Stimulated activated CD4-positive, alpha-beta T cell treated with anti-CD3 and anti-CD28 coated beads, Interleukin-15, amount 100 ng/mL, for 48 hours (primary cell): ENCODE results near the gene AGRN.
"Not testable (repeated sequence)": the region's sequence is repeated elsewhere in the genome, so short reads cannot be mapped to it uniquely, and the experiment has no call there.

ENCODE experiments used
- DNase-seq, 2 donors: peaks; one replicate each; pipeline ENCODE4 v3.0.0-alpha.2; 2020; ENCODE audit warnings: low read depth in 2 of 2

Gene AGRN

DNA sequence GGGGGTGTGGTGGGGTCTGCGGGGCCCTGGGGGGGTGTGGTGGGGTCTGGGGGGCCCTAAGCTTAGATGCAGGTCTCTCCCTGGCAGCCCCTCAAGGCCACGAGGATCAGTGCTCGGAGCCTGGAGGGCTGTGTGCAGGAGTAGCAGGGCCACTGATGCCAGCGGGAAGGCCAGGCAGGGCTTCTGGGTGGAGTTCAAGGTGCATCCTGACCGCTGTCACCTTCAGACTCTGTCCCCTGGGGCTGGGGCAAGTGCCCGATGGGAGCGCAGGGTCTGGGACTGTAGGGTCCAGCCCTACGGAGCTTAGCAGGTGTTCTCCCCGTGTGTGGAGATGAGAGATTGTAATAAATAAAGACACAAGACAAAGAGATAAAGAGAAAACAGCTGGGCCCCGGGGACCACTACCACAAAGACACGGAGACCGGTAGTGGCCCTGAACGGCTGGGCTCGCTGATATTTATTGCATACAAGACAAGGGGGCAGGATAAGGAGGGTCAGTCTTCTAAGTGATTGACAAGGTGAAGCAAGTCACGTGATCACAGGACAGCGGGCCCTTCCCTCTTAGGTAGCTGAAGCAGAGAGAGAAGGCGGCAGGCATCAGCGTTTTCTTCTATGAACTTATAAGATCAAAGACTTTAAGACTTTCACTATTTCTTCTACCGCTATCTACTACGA, 45.5 kb downstream of the AGRN start:
- no peak for DNase-seq

DNA sequence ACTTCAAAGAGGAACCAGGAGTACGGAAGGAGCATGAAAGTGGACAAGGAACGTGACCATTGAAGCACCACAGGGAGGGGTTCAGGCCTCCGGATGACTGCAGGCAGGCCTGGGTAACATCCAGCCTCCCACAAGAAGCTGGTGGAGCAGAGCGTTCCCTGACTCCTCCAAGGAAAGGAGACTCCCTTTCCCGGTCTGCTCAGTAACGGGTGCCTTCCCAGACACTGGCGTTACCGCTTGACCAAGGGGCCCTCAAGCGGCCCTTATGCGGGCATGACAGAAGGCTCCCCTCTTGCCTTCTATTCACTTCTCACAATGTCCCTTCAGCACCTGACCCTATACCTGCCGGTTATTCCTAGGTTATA, 46.0 kb downstream of the AGRN start:
- DNase-seq, result not testable (repeated sequence)

DNA sequence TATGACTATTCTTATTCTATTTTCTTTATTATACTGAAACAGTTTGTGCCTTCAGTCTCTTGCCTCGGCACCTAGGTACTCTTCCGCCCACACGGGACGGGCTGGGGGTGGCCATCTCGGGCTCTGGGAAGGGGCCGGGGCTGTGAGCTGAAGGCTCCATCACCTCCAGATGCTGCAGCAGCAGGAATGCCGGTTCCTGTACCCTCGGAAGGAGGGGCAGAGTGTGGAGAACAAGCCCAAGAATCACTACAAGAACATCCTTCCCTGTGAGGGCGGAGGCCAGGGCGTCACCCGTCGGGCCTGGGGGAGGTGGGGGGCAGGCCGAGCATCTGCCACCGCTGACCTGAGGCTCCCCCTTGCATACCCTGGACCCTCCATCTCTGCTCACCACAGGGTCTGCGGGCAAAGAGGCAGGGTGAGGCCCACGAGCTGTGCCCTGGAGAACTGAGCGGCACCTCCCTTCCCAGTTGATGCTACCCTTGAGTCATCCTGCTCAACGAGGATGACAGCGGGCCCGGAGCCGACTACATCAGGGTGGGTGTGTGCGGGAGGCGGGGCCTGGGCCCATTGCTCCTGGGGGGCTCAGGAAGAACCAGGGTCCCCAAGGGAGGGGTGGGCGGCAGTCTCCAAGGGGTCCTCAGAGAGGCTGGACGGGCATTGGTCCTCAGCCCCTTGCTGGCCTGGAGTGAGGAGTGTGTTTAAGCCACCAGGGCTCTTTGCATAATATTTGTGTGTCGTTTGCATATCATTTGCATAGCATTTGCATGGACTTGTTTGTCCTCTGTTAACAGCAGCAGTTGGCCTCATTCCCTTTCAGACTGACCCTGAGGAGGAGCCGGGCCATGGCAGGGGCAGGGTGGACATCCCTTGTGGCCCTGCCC, 46.7 kb downstream of the AGRN start:
- DNase-seq, result no peak

DNA sequence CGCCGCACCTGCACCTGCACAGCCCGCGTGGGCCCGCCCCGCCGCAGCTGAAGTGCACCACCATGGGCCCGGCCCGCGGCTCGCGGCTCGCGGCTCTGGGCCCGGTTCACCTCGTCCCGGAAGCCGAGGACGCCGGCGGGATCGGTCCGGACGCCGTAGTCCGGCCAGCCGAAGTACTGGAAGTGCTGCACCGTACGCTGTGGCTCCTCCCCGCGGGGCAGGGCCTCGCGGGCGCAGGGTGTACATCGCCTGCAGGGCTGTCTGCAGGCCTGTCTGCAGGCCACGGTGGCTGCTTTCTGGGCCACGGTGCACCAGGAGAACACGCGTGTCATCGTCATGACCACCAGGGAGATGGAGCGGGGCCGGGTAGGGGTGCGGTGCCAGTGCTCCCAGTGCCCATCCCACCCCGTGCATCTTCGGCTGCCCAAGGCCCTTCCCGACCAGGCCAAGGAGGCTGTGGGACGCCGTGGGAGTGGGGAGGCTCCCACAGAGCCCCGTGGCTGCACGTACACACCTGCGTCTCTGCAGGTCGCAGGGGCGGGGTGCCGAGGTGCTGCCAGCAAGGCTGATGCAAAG, 47.5 kb downstream of the AGRN start:
- no peak for DNase-seq

DNA sequence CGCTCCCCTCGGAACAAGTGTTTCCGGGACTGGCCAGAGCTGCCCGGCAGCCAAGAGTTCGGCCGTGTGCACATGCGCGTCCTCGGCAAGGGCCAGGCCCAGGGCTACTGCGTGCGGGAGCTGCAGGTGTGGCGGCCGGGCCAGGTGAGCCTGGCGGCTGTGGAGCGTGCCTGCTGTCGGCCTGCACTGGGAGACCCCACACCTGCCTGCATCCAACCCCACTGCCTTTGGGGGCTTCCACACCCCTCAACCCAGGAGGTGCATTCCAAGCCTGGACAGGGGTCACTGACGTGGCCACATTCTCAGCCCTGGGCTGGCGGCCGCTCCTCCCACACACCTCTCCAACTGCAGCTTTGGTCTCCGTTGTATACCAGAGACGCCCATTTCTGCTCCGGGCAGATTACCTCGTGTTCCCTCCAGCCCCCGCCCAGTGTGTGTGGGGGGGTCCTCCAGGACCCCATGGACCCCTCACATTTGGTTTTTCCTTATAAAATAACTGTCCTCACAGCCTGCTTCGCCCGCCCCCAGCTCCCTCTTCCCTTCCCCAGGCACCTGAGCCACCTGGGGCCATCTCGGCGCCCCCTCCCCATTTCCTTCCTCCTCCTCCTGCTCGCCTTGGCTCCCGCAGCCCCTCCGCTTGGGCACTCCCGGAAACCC, 48.1 kb downstream of the AGRN start:
- DNase-seq, result no peak

DNA sequence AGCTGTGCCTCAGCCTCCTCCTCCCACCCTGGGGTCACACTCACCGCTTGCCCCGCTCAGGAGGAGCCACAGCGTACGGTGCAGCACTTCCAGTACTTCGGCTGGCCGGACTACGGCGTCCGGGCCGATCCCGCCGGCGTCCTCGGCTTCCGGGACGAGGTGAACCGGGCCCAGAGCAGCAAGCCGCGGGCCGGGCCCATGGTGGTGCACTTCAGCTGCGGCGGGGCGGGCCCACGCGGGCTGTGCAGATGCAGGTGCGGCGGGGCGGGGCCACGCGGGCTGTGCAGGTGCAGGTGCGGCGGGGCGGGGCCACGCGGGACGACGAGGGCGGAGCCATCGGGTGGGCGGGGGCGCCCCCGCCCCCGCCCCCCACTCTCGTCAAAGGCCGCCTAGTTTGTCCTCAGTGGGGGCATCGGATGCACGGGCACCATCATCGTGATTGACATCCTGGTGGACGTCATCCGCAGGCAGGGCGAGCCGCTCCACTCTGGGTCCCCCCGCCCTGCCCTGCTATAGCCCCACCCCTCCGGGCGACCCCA, 48.7 kb downstream of the AGRN start:
- DNase-seq, result no peak

DNA sequence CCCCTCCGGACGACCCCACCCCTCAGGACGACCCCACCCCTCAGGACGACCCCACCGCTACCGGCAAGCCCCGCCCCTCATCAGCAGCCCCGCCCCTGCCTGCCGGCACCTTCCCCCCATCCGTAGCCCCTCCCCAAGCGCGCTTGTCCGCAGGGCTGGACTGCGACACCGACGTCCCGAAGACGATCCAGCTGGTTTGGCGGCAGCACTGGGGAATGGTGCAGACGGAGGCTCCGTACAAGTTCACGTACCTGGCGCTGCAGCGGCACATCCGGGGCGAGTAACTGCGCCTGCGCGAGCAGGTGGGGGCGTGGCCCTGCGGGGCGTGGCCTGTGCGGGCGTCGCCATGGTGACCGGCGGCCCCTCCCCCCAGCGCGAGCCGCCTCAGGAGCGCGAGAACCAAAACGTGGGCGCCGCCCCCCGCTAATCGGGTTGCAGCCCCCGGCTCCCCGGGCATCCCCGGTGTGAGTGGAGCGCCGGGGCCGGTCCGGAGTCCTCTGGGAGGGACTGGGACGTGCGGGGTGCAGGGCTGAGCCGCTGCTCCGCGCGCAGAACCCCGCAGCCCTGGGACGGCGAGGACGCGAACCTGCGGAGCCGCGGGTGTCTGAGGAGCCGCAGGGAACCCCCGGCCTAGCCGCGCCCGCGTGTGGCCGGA, 49.3 kb downstream of the AGRN start:
- peak; percentile 76 to 78 for DNase-seq

DNA sequence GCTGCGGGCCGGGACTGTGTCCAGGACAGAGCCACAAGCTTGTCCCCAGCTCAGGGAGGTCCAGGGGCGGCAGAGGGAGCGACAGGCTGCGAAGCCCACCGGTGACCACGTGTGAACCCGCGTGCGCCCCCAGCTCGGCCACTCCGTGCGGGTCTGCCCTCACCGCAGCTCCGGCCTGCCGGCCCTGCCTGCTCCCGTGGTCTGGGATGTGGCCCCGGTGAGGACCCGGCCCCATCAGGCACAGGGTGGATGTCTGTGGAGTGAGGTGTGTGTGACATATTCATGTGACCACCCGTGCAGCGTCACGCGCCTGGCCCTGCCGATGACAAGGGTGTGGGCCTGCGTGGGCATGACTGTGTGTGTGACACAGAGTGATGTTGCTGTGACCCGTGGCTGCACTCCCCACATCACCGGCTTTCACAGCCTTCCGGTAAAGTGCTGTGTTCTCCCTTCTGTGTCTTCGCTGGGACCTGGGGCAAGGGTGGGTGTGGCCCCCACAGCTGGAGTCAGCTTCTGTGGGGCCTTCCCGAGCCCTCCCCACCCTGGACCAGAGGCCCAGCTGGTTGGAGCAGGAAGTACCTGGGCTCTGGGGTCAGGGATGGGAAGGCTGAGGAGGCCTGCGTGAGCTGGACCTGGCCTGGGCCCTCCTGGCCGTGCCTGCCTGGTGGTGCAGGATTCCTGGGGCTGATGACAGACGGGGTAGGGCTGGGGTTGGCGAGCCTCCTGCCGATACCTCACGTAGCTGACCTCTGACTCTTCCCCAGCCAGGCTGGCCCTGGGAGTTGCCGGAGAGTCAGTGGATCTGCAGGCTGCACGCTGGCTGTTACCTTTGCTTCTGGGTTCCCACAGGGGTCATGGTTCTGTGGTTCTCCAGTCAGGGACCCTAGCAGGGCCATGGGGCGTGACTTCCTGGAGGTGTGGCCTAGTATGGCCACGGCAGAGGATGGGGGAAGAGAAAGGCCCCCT, 50.1 kb downstream of the AGRN start:
- DNase-seq, result no peak

DNA sequence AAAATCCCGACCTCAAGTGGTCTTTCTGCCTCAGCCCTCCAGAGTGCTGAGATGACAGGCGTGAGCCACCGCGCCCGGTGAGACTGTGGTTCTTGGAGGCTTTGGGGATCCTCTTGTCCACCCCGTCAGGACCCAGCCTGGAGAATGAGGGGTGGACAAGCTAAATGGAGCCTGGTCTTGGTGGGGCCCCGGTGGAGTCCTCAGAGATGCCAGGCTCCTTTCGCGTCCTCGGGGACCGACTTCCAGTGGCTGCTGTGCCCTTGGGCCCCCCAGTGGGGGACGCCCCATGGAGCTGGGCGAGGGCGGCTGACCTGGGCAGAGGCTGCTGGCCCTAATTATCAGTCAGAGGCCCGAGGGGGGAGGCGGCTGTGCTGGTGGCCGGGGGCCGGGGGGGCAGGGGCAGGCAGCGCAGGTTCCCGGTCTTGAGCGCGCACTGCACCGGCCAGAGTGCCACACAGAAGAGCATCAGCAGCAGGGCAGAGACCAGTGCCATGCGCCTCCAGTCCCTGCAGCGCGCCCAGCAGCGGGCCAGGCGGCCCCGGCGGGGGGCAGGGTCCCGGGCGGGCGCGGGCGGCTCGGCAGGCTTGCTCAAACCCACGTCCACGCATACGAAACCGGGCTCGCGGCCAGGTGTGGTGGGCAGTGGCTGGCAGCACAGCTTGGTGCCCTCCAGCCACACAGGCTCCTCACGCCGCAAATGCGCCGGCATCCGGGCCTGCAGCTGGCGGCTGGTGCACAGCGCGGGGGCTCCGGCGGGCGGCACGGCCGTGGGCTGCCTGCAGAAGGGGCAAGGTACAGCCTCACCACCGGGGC, 51.8 kb downstream of the AGRN start:
- DNase-seq, result no peak

DNA sequence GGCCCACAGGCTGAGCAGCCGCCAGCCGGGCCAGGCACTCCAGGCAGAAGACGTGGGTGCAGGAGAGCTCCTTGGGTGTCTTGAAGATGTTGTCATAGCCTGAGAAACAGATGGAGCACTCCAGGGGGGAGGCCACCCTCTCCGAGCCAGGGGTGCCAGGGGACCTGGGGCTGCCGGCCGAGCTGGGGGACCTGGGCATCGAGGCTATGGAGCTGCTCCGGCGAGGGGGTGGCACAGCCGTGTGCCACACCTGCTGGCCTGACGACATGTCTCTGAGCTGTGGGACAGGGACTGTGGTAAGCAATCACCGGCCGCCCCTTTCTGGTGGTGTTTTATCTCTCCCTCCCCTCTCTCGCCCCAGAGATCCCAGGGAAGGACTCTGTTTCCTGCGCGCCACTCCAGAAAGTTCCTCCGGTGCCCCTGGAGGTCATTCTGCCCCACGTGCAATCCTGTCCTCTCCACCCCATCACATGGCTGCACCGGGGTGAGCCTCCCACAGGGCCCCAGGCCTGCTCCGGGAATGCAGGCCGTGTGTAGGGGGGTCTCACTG, 52.5 kb downstream of the AGRN start:
- no peak for DNase-seq

DNA sequence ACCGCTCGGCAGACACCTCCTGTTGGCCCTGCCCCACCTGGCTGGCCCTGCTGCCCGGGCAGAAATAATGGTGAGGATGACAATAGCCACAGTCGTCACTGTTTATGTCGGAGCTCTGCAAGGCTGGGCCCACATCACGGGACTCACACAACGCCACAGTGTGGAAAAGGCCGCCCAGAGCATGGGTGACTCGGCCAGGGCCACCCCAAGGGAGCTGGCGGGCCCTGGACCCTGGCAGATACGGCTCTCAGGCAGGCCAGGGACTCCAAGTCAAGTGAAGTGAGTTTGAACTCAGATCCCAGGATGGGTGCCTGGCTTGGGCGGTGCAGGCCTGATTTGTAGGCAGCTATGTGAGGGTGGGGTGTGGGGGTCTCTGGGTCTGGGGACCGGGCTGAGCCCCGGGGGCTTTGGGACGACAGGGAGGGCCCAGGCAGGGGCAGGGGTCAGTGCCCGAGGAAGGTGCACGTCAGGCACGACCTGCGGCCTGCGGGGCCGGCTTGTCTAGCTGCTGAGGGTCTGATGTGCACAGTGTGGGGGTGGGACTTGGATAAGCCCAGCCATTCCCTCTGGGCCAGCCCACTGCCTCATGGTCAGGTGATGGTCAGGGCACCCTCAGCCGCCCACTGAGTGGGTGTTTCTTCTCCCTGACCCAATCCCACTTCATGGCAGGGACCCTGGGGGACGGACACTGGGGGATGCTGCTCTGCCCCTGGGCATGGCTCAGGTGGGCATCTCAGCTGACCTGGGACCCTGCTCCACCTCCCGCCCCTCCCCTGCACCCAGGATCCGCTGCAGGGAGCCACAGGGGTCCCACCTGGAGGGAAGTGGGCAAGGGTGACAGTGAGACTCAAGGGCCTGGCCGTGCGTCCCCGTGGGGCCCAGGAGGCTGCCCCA, 53.2 kb downstream of the AGRN start:
- no peak for DNase-seq

DNA sequence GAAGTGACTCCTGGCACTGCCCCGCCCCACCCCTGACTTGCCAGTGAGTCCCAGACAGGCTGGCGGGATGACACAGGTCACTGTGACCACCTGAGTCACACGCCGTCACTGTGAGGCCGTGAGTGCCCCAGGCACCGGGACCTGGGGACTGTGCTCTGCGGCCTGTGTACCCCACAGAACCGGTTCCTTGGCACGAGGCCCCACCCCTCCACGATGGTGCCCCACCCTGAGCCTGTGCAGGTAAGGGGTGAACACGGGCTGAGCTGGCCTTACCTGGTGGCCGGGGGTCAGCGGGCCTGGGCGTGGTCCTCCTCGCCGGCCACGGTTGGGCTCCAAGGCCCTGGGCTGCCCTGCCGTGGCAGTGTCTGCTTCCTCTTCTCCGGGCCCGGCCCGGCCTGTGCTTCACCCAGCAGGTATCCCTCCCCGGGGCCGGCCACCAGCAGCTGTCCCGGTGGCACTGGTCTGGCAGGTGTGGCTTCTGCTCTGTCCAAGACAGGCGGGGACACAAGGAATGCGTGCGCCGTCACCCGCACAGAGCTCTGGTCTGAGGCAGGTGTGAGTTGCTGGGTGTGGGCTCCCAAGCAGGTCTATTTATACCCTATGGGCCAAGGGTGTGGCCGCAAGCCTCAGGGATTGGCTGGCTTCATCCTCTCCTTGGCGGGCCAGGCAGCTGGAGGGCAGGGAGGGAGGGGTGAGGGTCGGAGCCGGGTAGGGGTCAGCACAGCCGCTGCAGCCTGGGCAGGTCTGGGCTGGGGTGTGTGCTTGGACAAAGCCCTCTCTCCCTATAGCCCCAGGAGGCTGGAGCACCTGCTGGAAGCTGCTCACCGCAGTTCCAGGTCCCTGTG, 54.0 kb downstream of the AGRN start, which contains the start of gene RNF223:
TSS of gene RNF223 (minus strand) at position 564 of the 845 bp plus-strand sequence. CDS start 1,740 bp downstream, outside the sequence.
- no peak for DNase-seq

DNA sequence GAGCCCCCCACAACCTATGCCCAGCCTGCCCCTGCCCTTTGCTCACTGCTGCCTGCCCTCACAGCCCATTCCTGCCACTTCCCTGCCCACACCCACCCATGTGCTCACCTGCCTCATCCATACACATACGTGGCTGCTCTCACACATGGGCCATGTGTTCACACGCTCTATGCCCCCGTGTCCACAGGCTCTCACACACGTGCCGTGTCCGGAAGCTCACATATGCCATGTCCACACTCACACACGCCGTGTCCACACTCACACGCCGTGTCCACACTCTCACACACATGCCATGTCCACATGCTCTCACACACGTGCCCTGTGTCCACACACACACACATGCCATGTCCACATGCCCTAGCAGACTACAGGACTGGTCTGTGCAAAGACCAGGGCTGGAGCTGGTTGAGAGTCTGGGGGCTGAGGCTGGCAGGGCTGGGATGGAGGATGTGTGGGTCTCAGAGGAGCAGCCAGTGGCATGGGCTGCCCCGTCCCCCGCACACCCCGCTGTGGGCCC, 54.8 kb downstream of the AGRN start:
- no peak for DNase-seq

DNA sequence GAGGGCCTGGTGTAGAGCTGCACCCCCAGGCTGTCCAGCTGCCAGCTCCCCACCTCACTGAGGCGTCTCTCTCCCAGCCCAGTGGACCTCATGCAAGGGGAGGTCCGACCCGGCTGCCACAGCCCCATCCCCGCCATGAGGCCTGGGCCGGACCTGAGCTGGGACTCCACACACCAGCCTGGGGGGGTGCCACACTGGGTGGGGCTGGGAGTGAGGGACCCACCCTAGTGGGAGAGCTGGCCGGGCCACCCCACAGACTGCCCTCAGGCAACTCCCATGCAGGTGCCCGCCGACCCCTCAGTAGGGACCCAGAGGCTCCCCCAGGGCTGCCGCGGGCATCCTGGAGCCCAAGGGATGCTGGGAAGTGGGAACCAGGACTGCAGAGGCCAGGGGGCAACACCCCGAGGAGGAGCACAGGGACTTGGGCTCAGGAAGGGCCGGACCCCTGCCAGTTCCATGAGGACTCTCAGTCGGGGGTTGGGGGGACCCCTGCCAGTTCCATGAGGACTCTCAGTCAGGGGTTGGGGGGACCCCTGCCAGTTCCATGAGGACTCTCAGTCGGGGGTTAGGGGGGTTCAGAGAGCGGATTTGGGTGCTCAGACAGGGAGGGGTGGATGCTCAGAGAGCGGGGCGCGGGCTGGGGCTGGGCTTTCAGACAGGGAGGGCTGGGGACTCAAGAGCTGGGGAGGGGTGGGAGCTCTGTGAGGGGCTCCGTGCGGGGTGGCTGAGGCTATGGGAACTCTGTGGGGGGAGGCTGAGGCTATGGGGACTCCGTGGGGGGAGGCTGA, 55.4 kb downstream of the AGRN start:
- no peak for DNase-seq

DNA sequence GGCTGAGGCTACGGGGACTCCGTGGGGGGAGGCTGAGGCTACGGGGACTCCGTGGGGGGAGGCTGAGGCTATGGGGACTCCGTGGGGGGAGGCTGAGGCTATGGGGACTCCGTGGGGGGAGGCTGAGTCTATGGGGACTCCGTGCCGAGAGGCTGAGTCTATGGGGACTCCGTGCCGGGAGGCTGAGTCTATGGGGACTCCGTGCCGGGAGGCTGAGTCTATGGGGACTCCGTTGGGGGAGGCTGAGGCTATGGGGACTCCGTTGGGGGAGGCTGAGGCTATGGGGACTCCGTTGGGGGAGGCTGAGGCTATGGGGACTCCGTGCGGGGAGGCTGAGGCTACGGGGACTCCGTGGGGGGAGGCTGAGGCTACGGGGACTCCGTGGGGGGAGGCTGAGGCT, 57.5 kb downstream of the AGRN start:
- not testable (repeated sequence) for DNase-seq
